ENCODE data around the gene PATJ.
"Not testable (repeated sequence)": the region's sequence is repeated elsewhere in the genome, so short reads cannot be mapped to it uniquely, and the experiment has no call there.

PATJ gene

GRCh38 chr1:61873994-61874393 lies 131.7 kb downstream of the PATJ start:
- no peak overlapping the region for H3K9ac ChIP-seq (ENCODE audit: low read depth, low read length)
- ATAC-seq (ENCODE audit: insufficient read depth, low read depth) (no peak), DNase-seq (no peak)
- TF ChIP-seq EZH2 (IDR thresholded peaks at IDR 0.05; ENCODE audit: borderline replicate concordance, low read depth, low read length, severe bottlenecking) (no peak), CTCF (IDR thresholded peaks at IDR 0.05; ENCODE audit: borderline replicate concordance, extremely low read depth, low read length, poor library complexity, severe bottlenecking) (no peak)
- H3K4me2 ChIP-seq (ENCODE audit: insufficient read depth, low read length) = no peak overlapping the region
- no peaks in the 10 kb centered on the region for H3K4me1 ChIP-seq (ENCODE audit: insufficient read depth, low read length)
- no peaks in the 10 kb centered on the region for H4K20me1 ChIP-seq (ENCODE audit: insufficient read depth, low read length)
- H3K79me2 ChIP-seq (ENCODE audit: insufficient read depth, low read length) = no peaks in the 10 kb centered on the region
- peaks cover 12% of the 10 kb centered on the region for H3K9me3 ChIP-seq (ENCODE audit: insufficient read depth, low read length, severe bottlenecking)
- no peaks in the 10 kb centered on the region for H3K36me3 ChIP-seq (ENCODE audit: insufficient read depth, low read length)
- H3K27ac ChIP-seq (ENCODE audit: low read length) = no peak overlapping the region
- H3K4me3 ChIP-seq (ENCODE audit: low read depth in 1 of 2, low read length in 2 of 2) = no peak overlapping the region
- no peak overlapping the region for H2AFZ ChIP-seq (ENCODE audit: low read depth, low read length)
- no peaks in the 10 kb centered on the region for H3K27me3 ChIP-seq (ENCODE audit: insufficient read depth, low read length, poor library complexity)

- TF ChIP-seq CTCF (IDR thresholded peaks at IDR 0.05; ENCODE audit: borderline replicate concordance, extremely low read depth, low read length, poor library complexity, severe bottlenecking) = no peak
- TF ChIP-seq EZH2 (IDR thresholded peaks at IDR 0.05; ENCODE audit: borderline replicate concordance, low read depth, low read length, severe bottlenecking) = no peak
- no peaks in the 10 kb centered on the region for H3K27me3 ChIP-seq (ENCODE audit: insufficient read depth, low read length, poor library complexity)
- no peak overlapping the region for H3K27ac ChIP-seq (ENCODE audit: low read length)
- no peaks in the 10 kb centered on the region for H3K79me2 ChIP-seq (ENCODE audit: insufficient read depth, low read length)
- H3K36me3 ChIP-seq (ENCODE audit: insufficient read depth, low read length) = no peaks in the 10 kb centered on the region
- no peaks in the 10 kb centered on the region for H3K4me1 ChIP-seq (ENCODE audit: insufficient read depth, low read length)
- ATAC-seq (ENCODE audit: insufficient read depth, low read depth) = no peak
- no peak overlapping the region for H3K9ac ChIP-seq (ENCODE audit: low read depth, low read length)
- H3K4me3 ChIP-seq (ENCODE audit: low read depth in 1 of 2, low read length in 2 of 2) = no peak overlapping the region
- peaks cover 8% of the 10 kb centered on the region for H3K9me3 ChIP-seq (ENCODE audit: insufficient read depth, low read length, severe bottlenecking)
- DNase-seq = no peak
- no peak overlapping the region for H2AFZ ChIP-seq (ENCODE audit: low read depth, low read length)
- no peaks in the 10 kb centered on the region for H4K20me1 ChIP-seq (ENCODE audit: insufficient read depth, low read length)
- H3K4me2 ChIP-seq (ENCODE audit: insufficient read depth, low read length) = no peak overlapping the region
These were observed 132.9 kb downstream of the PATJ start for GRCh38 chr1:61875198-61875597.

GRCh38 chr1:61879887-61880474 lies 137.7 kb downstream of the PATJ start:
- ATAC-seq (ENCODE audit: insufficient read depth, low read depth); H3K4me2 ChIP-seq (ENCODE audit: insufficient read depth, low read length); H3K9me3 ChIP-seq (ENCODE audit: insufficient read depth, low read length, severe bottlenecking): not testable (repeated sequence)

GRCh38 chr1:61887076-61887867 lies 145.0 kb downstream of the PATJ start:
- H3K4me3 ChIP-seq (ENCODE audit: low read depth in 1 of 2, low read length in 2 of 2) = no peak overlapping the region
- TF ChIP-seq CTCF (IDR thresholded peaks at IDR 0.05; ENCODE audit: borderline replicate concordance, extremely low read depth, low read length, poor library complexity, severe bottlenecking) = no peak
- TF ChIP-seq EZH2 (IDR thresholded peaks at IDR 0.05; ENCODE audit: borderline replicate concordance, low read depth, low read length, severe bottlenecking) = no peak
- H3K27me3 ChIP-seq (ENCODE audit: insufficient read depth, low read length, poor library complexity) = no peaks in the 10 kb centered on the region
- no peak overlapping the region for H2AFZ ChIP-seq (ENCODE audit: low read depth, low read length)
- ATAC-seq (ENCODE audit: insufficient read depth, low read depth) = no peak
- H3K4me1 ChIP-seq (ENCODE audit: insufficient read depth, low read length) = no peaks in the 10 kb centered on the region
- no peaks in the 10 kb centered on the region for H3K9me3 ChIP-seq (ENCODE audit: insufficient read depth, low read length, severe bottlenecking)
- H3K4me2 ChIP-seq (ENCODE audit: insufficient read depth, low read length) = no peak overlapping the region
- H3K9ac ChIP-seq (ENCODE audit: low read depth, low read length) = no peak overlapping the region
- no peaks in the 10 kb centered on the region for H3K79me2 ChIP-seq (ENCODE audit: insufficient read depth, low read length)
- H3K36me3 ChIP-seq (ENCODE audit: insufficient read depth, low read length) = no peaks in the 10 kb centered on the region
- H4K20me1 ChIP-seq (ENCODE audit: insufficient read depth, low read length) = no peaks in the 10 kb centered on the region
- no peak overlapping the region for H3K27ac ChIP-seq (ENCODE audit: low read length)
- DNase-seq = no peak

More at GRCh38 chr1:61879887-61880474, 137.7 kb downstream of the PATJ start:
- not testable (repeated sequence) for H3K36me3 ChIP-seq (ENCODE audit: insufficient read depth, low read length); H3K27me3 ChIP-seq (ENCODE audit: insufficient read depth, low read length, poor library complexity); H3K4me3 ChIP-seq (ENCODE audit: low read depth in 1 of 2, low read length in 2 of 2); H3K4me1 ChIP-seq (ENCODE audit: insufficient read depth, low read length); H2AFZ ChIP-seq (ENCODE audit: low read depth, low read length); H4K20me1 ChIP-seq (ENCODE audit: insufficient read depth, low read length); DNase-seq; H3K9ac ChIP-seq (ENCODE audit: low read depth, low read length); H3K79me2 ChIP-seq (ENCODE audit: insufficient read depth, low read length); H3K27ac ChIP-seq (ENCODE audit: low read length)

Measured in DND-41 (cell line).